ENCODE results near the gene CCDC71.

- no peak for TF ChIP-seq CTCF (IDR thresholded peaks at IDR 0.05; ENCODE audit: extremely low read depth in 1 of 2, insufficient read depth in 1 of 2, low read depth in 1 of 2, low read length in 2 of 2)
- TF ChIP-seq EZH2 (IDR thresholded peaks at IDR 0.05; ENCODE audit: borderline replicate concordance, low read depth, low read length, severe bottlenecking), result no peak
- TF ChIP-seq POLR2A (IDR thresholded peaks at IDR 0.05; ENCODE audit: low read depth, low read length), result no peak
- no peak for TF ChIP-seq POLR2AphosphoS5 (IDR thresholded peaks at IDR 0.05; ENCODE audit: insufficient read depth, low read depth, low read length)
- no peak for TF ChIP-seq MYC (IDR thresholded peaks at IDR 0.05; ENCODE audit: low read depth, low read length)
- no peak for TF ChIP-seq JUN (IDR thresholded peaks at IDR 0.05; ENCODE audit: borderline replicate concordance, insufficient read depth, insufficient read length, low read depth)
- TF ChIP-seq GATA2 (IDR thresholded peaks at IDR 0.05; ENCODE audit: insufficient read depth, insufficient read length, low read depth, low read length), result no peak
- TF ChIP-seq FOS (IDR thresholded peaks at IDR 0.05; ENCODE audit: borderline replicate concordance, insufficient read depth, low read length), result no peak
- TF ChIP-seq MAX (IDR thresholded peaks at IDR 0.05; ENCODE audit: insufficient read depth, insufficient read length), result no peak
These were observed 47.9 kb upstream of the CCDC71 start for GRCh38 chr3:49213998-49214397.
